H9 (cell line): ENCODE data around the gene ARL6IP6. TPM values are rescaled to one million over a fixed set of nuclear protein-coding genes. Genes with fewer than 3 reads are reported as not detected.

ENCODE experiments used
- DNase-seq: peaks from one replicate; pipeline ENCODE4 v3.0.0-alpha.2; 2017
- H2AFZ ChIP-seq: one replicate; pipeline ENCODE4 v1.6.1; 2013; ENCODE audit warnings: mild to moderate bottlenecking, low read length, control low read depth, moderate library complexity
- H2AK5ac ChIP-seq: 2 replicates; pipeline ENCODE4 v1.6.1; 2013; ENCODE audit warnings: low read length, control low read depth, mixed read lengths; ENCODE audit not compliant: insufficient read length
- H2BK120ac ChIP-seq: one replicate; pipeline ENCODE4 v1.6.1; 2013; ENCODE audit warnings: low read depth, mild to moderate bottlenecking, low read length, control low read depth, inconsistent platforms; ENCODE audit not compliant: poor library complexity, severe bottlenecking
- H2BK12ac ChIP-seq: 2 replicates; pipeline ENCODE4 v1.6.1; 2013; ENCODE audit warnings: low read length, control low read depth, mixed read lengths, low read depth; ENCODE audit not compliant: insufficient read length
- H2BK15ac ChIP-seq: 2 replicates; pipeline ENCODE4 v1.6.1; 2013; ENCODE audit warnings: low read depth, low read length, control low read depth
- H2BK20ac ChIP-seq: one replicate; pipeline ENCODE4 v1.6.1; 2013; ENCODE audit warnings: low read depth, mild to moderate bottlenecking, low read length, control low read depth, inconsistent platforms; ENCODE audit not compliant: poor library complexity, severe bottlenecking
- H2BK5ac ChIP-seq: 2 replicates; pipeline ENCODE4 v1.6.1; 2013; ENCODE audit warnings: low read length, control low read depth, mixed read lengths; ENCODE audit not compliant: insufficient read length
- H3K14ac ChIP-seq: 2 replicates; pipeline ENCODE4 v1.6.1; 2013; ENCODE audit warnings: low read length, control low read depth; ENCODE audit not compliant: insufficient read depth
- H3K18ac ChIP-seq: 2 replicates; pipeline ENCODE4 v1.6.1; 2013; ENCODE audit warnings: low read depth, mild to moderate bottlenecking, mixed read lengths, low read length, control low read depth; ENCODE audit not compliant: insufficient read length
- H3K23ac ChIP-seq: 2 replicates; pipeline ENCODE4 v1.6.1; 2013; ENCODE audit warnings: low read length, control low read depth, mixed read lengths, low read depth; ENCODE audit not compliant: insufficient read length
- H3K23me2 ChIP-seq: 2 replicates; pipeline ENCODE4 v1.6.1; 2013; ENCODE audit warnings: low read depth, mild to moderate bottlenecking, mixed read lengths, low read length, control low read depth; ENCODE audit not compliant: insufficient read length, poor library complexity, severe bottlenecking
- H3K27ac ChIP-seq: 2 replicates; pipeline ENCODE4 v1.5.1; 2013; ENCODE audit warnings: low read length, control low read depth, mixed read lengths, low read depth; ENCODE audit not compliant: insufficient read length
- H3K27me3 ChIP-seq: 2 replicates; pipeline ENCODE4 v1.6.1; 2013; ENCODE audit warnings: low read length, control low read depth, inconsistent platforms; ENCODE audit not compliant: insufficient read depth
- H3K4ac ChIP-seq: 2 replicates; pipeline ENCODE4 v1.6.1; 2013; ENCODE audit warnings: low read depth, mild to moderate bottlenecking, control low read depth, inconsistent platforms, low read length, moderate library complexity
- H3K4me1 ChIP-seq: 2 replicates; pipeline ENCODE4 v1.6.1; 2013; ENCODE audit warnings: low read length, control low read depth, inconsistent platforms; ENCODE audit not compliant: insufficient read depth
- H3K4me2 ChIP-seq: 2 replicates; pipeline ENCODE4 v1.6.1; 2013; ENCODE audit warnings: low read length, control low read depth, mixed read lengths; ENCODE audit not compliant: insufficient read length, insufficient read depth
- H3K56ac ChIP-seq: 2 replicates; pipeline ENCODE4 v1.6.1; 2013; ENCODE audit warnings: low read depth, mild to moderate bottlenecking, mixed read lengths, low read length, control low read depth; ENCODE audit not compliant: insufficient read length
- H3K79me1 ChIP-seq: 2 replicates; pipeline ENCODE4 v1.6.1; 2013; ENCODE audit warnings: low read depth, mild to moderate bottlenecking, moderate library complexity, low read length, control low read depth, inconsistent platforms; ENCODE audit not compliant: insufficient read depth, poor library complexity, severe bottlenecking
- H3K79me2 ChIP-seq: 2 replicates; pipeline ENCODE4 v1.6.1; 2013; ENCODE audit warnings: low read length, control low read depth, inconsistent platforms; ENCODE audit not compliant: insufficient read depth
- H3K9ac ChIP-seq: 2 replicates; pipeline ENCODE4 v1.6.1; 2013; ENCODE audit warnings: low read length, control low read depth, mixed read lengths; ENCODE audit not compliant: insufficient read length; ENCODE audit errors: extremely low read depth
- H3K9me3 ChIP-seq: one replicate; pipeline ENCODE4 v1.6.1; 2013; ENCODE audit warnings: low read depth, low read length, inconsistent platforms; ENCODE audit not compliant: control insufficient read depth
- H3T11ph ChIP-seq: one replicate; pipeline ENCODE4 v1.6.1; 2013; ENCODE audit warnings: mild to moderate bottlenecking, low read length, control low read depth, inconsistent platforms
- H4K20me1 ChIP-seq: one replicate; pipeline ENCODE4 v1.6.1; 2013; ENCODE audit not compliant: control insufficient read depth, insufficient read length, insufficient read depth
- H4K5ac ChIP-seq: 2 replicates; pipeline ENCODE4 v1.6.1; 2013; ENCODE audit warnings: low read depth, mild to moderate bottlenecking, mixed read lengths, low read length, control low read depth; ENCODE audit not compliant: insufficient read length
- H4K8ac ChIP-seq: replicated peaks from 2 replicates; pipeline ENCODE4 v1.6.1; 2013; ENCODE audit warnings: low read length, control low read depth, mixed read lengths, low read depth; ENCODE audit not compliant: insufficient read length
- H4K91ac ChIP-seq: 2 replicates; pipeline ENCODE4 v1.6.1; 2013; ENCODE audit warnings: low read depth, mild to moderate bottlenecking, moderate library complexity, mixed read lengths, low read length, control low read depth; ENCODE audit not compliant: insufficient read length
- H3K27ac Mint-ChIP-seq, 3 experiments: 2 replicates in 2 of 3; 3 replicates in 1 of 3; pipeline ENCODE4 v1.8.0; 2020 to 2021; ENCODE audit warnings: mixed read lengths in 3 of 3, mild to moderate bottlenecking in 1 of 3, moderate library complexity in 1 of 3
- H3K27me3 Mint-ChIP-seq: 2 replicates; pipeline ENCODE4 v1.8.0; 2021; ENCODE audit warnings: low read depth, mild to moderate bottlenecking, moderate library complexity, mixed read lengths
- H3K36me3 Mint-ChIP-seq, 3 experiments: 2 replicates in 2 of 3; 3 replicates in 1 of 3; pipeline ENCODE4 v1.8.0; 2020 to 2021; ENCODE audit warnings: low read depth in 3 of 3, mixed read lengths in 3 of 3; ENCODE audit not compliant: insufficient read depth in 1 of 3
- H3K4me1 Mint-ChIP-seq, 2 experiments: 2 replicates each; pipeline ENCODE4 v1.8.0; 2020; ENCODE audit warnings: mixed read lengths in 2 of 2
- H3K4me3 Mint-ChIP-seq, 2 experiments: 2 replicates in 1 of 2; 3 replicates in 1 of 2; pipeline ENCODE4 v1.8.0; 2020 to 2021; ENCODE audit warnings: mild to moderate bottlenecking in 2 of 2, mixed read lengths in 2 of 2, moderate library complexity in 1 of 2
- H3K9me3 Mint-ChIP-seq, 2 experiments: 2 replicates in 1 of 2; 3 replicates in 1 of 2; pipeline ENCODE4 v1.8.0; 2020; ENCODE audit warnings: mild to moderate bottlenecking in 2 of 2, mixed read lengths in 2 of 2, moderate library complexity in 1 of 2
- WGBS: extraction: QIAGEN DNeasy Blood & Tissue Kit; methylation state at CpG from one replicate; pipeline ENCODE4 v1.1.7; 2013; ENCODE audit warnings: missing lambda C conversion rate, low lambda C conversion rate, mixed read lengths; ENCODE audit not compliant: insufficient read length; ENCODE audit errors: extremely low coverage; 5-methylcytosine and 5-hydroxymethylcytosine counted together
- total RNA-seq: library from RNA; stranded (reverse); gene quantifications from 2 replicates; pipeline ENCODE4 v1.2.1, GENCODE V29; 2021
- TF ChIP-seq, protein P1 (sequence below): fragments of 200-600 bp; sonication (generic); conservative IDR thresholded peaks from 3 replicates; pipeline ENCODE4 v1.8.0; 2021; ENCODE audit warnings: antibody characterized with exemption, mild to moderate bottlenecking

Gene ARL6IP6
- total RNA-seq, 1 experiment from 2014 or later: 27.3 TPM

DNA sequence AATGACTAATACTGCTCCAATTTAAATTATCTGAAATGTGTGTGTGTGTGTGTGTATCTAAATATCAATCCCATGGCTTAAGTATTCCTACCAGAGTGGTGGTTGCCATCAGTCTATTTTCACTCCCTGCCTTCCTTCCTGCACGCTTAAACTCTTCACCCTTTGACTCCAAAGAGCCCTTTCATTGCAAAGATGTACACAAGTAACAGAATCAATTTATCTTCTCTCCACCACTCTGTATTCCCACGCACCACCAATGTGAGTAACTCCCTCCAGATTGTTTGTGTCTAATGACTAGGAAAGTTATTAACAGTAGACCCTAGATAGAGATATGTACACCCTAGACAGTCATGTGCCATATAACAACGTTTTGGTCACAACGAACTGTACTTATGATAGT lies 42.8 kb downstream of the ARL6IP6 start:
- H4K5ac ChIP-seq: no peak overlapping the region
- no peak overlapping the region for H2BK15ac ChIP-seq
- H3K27ac ChIP-seq: no peak overlapping the region
- Mint-ChIP-seq H3K27me3 (0 out of 2 replicates have a peak, but pooled peaks cover 2% of the 10 kb centered on the region), H3K27ac (no peak overlapping the region; a peak in 1 of 7 replicates), H3K4me3 (no peak overlapping the region), H3K9me3 (no peaks in the 10 kb centered on the region), H3K4me1 (no peaks in the 10 kb centered on the region), H3K36me3 (peaks cover 4 to 21% (median 20%) of the 10 kb centered on the region in 3 experiments; a peak in 5 of 7 replicates)
- no peak overlapping the region for H3K4ac ChIP-seq
- no peak overlapping the region for H2BK5ac ChIP-seq
- H3K79me1 ChIP-seq: no peaks in the 10 kb centered on the region
- no peak overlapping the region for H3T11ph ChIP-seq
- no peak overlapping the region for H2AFZ ChIP-seq
- no peak overlapping the region for H3K14ac ChIP-seq
- WGBS: no CpG with 5 or more reads among the region's 4 CpGs
- TF ChIP-seq, protein P1, sequence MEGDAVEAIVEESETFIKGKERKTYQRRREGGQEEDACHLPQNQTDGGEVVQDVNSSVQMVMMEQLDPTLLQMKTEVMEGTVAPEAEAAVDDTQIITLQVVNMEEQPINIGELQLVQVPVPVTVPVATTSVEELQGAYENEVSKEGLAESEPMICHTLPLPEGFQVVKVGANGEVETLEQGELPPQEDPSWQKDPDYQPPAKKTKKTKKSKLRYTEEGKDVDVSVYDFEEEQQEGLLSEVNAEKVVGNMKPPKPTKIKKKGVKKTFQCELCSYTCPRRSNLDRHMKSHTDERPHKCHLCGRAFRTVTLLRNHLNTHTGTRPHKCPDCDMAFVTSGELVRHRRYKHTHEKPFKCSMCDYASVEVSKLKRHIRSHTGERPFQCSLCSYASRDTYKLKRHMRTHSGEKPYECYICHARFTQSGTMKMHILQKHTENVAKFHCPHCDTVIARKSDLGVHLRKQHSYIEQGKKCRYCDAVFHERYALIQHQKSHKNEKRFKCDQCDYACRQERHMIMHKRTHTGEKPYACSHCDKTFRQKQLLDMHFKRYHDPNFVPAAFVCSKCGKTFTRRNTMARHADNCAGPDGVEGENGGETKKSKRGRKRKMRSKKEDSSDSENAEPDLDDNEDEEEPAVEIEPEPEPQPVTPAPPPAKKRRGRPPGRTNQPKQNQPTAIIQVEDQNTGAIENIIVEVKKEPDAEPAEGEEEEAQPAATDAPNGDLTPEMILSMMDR: no peak
- H2AK5ac ChIP-seq: no peak overlapping the region
- H2BK20ac ChIP-seq: no peak overlapping the region
- H3K9me3 ChIP-seq: no peaks in the 10 kb centered on the region
- no peak overlapping the region for H2BK12ac ChIP-seq
- H3K23ac ChIP-seq: no peak overlapping the region
- no peak overlapping the region for H3K4me2 ChIP-seq
- no peak overlapping the region for H3K9ac ChIP-seq
- H3K56ac ChIP-seq: no peak overlapping the region
- no peak for DNase-seq
- no peak overlapping the region for H3K18ac ChIP-seq
- H4K91ac ChIP-seq: no peak overlapping the region
- no peaks in the 10 kb centered on the region for H3K27me3 ChIP-seq
- H3K23me2 ChIP-seq: no peaks in the 10 kb centered on the region
- H2BK120ac ChIP-seq: no peak overlapping the region
- no peaks in the 10 kb centered on the region for H4K20me1 ChIP-seq
- H3K79me2 ChIP-seq: no peaks in the 10 kb centered on the region
- no peak overlapping the region for H4K8ac ChIP-seq
- H3K4me1 ChIP-seq: no peaks in the 10 kb centered on the region
